Measurements from ENCODE around the gene ABLIM2.

ABLIM2 gene

GRCh38 chr4:8004066-8004465 lies 154.5 kb downstream of the ABLIM2 start:
- TF ChIP-seq PPARA (CRISPR knock-in tag; IDR thresholded peaks at IDR 0.05; ENCODE audit: borderline replicate concordance) (no peak), GLIS3 (CRISPR knock-in tag; IDR thresholded peaks at IDR 0.05) (no peak), OSR1 (CRISPR knock-in tag; IDR thresholded peaks at IDR 0.05) (no peak), BACH2 (CRISPR knock-in tag; IDR thresholded peaks at IDR 0.05; ENCODE audit: borderline replicate concordance) (no peak), CREB5 (CRISPR knock-in tag; IDR thresholded peaks at IDR 0.05; ENCODE audit: low read depth) (no peak), PATZ1 (CRISPR knock-in tag; IDR thresholded peaks at IDR 0.05; ENCODE audit: borderline replicate concordance) (no peak), CSRNP3 (CRISPR knock-in tag; IDR thresholded peaks at IDR 0.05) (no peak), TOX (CRISPR knock-in tag; IDR thresholded peaks at IDR 0.05; ENCODE audit: borderline replicate concordance) (no peak), ZNF8 (CRISPR knock-in tag; IDR thresholded peaks at IDR 0.05) (no peak), TSHZ2 (CRISPR knock-in tag; IDR thresholded peaks at IDR 0.05) (no peak), ISL1 (CRISPR knock-in tag; IDR thresholded peaks at IDR 0.05) (no peak), SNAI2 (CRISPR knock-in tag; IDR thresholded peaks at IDR 0.05) (no peak), ZNF70 (CRISPR knock-in tag; IDR thresholded peaks at IDR 0.05) (no peak)
- ATAC-seq, result no peak

- TF ChIP-seq ZNF70 (CRISPR knock-in tag; IDR thresholded peaks at IDR 0.05) (peak; percentile 84), ESRRG (CRISPR knock-in tag; IDR thresholded peaks at IDR 0.05) (no peak)
Observed at GRCh38 chr4:8002525-8003309, 155.9 kb downstream of the ABLIM2 start.

GRCh38 chr4:8001564-8002355 lies 156.9 kb downstream of the ABLIM2 start:
- ATAC-seq, result no peak
- TF ChIP-seq ZNF70 (CRISPR knock-in tag; IDR thresholded peaks at IDR 0.05), result no peak
- TF ChIP-seq SNAI2 (CRISPR knock-in tag; IDR thresholded peaks at IDR 0.05), result no peak
- TF ChIP-seq TOX (CRISPR knock-in tag; IDR thresholded peaks at IDR 0.05; ENCODE audit: borderline replicate concordance), result no peak
- no peak for TF ChIP-seq CSDC2 (CRISPR knock-in tag; IDR thresholded peaks at IDR 0.05)
- no peak for TF ChIP-seq ESRRG (CRISPR knock-in tag; IDR thresholded peaks at IDR 0.05)
- no peak for TF ChIP-seq POU6F1 (CRISPR knock-in tag; IDR thresholded peaks at IDR 0.05; ENCODE audit: borderline replicate concordance, low read depth)
- TF ChIP-seq OSR1 (CRISPR knock-in tag; IDR thresholded peaks at IDR 0.05), result no peak
- no peak for TF ChIP-seq ZNF8 (CRISPR knock-in tag; IDR thresholded peaks at IDR 0.05)

More at GRCh38 chr4:8002525-8003309, 155.9 kb downstream of the ABLIM2 start:
- ATAC-seq, result 0 out of 3 replicates have a peak, but pooled peaks have one; percentile 16

Measured in SK-N-SH treated with all-trans-retinoic acid at 6 μM for 48 hours (cell line).